Renal pelvis (tissue), 4 donors: Measurements from ENCODE around the gene GAS7. TPM values are rescaled to one million over a fixed set of nuclear protein-coding genes. Genes with fewer than 3 reads are reported as not detected.

Experiments used
- DNase-seq: peaks from one replicate; pipeline ENCODE4 v3.0.0-alpha.2; 2013
- polyA plus RNA-seq, 3 donors: library from polyadenylated mRNA; unstranded; fragments of 120-200 nt; gene quantifications; one replicate each; pipeline ENCODE4 v1.2.1, GENCODE V29; 2013; ENCODE audit not compliant: insufficient read length in 3 of 3

The GAS7 gene
- polyA plus RNA-seq, 3 donors, result 13.5 to 16.5 (median 15.6) TPM

DNA sequence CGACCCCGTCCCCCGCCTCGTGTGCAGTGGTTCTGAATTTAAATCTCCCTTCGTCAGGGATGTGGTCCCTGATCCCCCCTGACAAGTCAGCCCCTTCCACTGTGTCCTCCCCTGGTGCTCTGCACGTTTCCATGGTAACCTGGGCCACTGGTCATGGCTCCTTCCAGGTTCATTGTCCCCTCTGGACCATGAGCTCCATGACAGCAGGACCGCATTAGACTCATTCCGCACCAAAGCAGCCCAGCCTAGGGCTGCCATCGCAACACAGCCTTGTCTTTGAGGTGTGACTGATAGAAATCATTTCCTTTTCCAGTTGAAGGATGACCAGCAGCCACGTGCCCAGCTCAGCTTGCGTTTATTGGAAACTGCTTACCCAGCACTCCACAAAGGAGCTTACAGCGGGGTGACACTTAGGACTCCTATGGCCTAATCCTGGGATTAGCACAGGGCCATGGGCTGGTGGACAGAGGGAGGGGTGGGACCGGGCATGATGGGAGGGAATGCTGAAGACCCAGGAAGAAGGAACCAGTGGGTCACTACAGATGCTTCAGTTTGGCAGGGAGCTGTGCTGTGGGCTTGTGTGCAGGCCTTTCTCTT is 300.9 kb downstream of the GAS7 start:
- no peak for DNase-seq

DNA sequence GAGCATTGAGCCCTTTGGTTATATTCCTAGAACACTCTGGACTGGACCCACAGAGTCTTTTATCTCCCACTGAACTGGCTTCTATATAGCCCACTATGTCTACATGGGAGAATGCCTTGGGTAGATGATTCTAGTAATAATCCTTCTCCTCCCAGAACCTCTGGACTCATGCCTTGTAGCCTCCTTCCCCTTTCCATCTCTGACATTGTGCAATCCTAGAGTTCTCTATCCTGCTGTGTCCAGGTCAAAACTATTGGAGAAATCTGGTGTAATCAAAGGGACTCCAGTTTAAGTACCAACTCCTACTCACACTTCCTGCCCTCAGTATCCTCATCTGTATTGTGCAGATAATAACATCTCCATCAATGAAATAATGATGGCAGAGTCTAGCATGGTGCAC is 302.5 kb downstream of the GAS7 start:
- DNase-seq, result no peak

DNA sequence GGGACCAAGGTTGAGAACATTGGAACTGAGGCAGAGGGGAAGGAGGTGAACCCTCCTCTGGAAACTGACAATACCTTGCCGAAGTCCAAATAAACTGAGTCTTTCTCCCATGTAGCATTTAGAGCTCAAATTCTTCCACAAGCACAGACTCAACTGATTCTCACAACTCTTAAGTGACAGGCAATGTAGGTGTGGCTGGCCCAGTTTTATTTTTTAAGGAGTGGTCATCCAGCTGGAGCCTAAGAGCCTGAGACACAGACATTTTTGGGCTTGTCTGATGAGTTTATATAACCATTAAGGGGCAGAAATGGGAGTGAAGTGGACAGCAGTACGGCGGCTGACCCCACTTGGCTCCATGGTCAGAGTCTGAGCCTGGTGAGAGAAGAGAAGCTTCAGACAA is 304.2 kb downstream of the GAS7 start:
- no peak for DNase-seq

DNA sequence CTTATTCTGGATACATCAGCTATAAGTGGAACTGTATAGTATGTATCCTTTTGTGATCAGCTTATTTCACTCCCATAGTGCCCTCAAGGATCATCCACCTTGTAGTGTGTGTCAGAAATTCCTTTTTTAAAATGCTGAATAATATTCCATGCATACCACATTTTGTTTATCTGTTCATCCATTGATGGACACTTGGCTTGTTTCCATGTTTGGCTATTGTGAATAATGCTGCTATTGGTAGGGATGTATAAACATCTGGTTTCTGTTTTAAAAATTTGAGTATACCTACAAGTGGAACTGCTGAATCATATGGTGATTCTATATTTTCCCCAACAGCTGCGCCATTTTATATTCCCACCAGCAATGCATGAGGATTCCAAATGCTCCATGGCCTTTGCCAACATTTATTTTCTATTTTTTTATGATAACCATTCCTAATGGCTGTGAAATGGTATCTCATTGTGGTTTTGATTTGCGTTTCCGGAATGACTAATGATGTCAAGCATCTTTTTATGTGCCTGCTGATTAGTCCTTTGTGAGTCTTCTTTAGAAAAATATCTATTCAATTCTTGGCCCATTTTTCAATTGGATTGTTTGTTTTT is 304.9 kb downstream of the GAS7 start:
- DNase-seq, result no peak

DNA sequence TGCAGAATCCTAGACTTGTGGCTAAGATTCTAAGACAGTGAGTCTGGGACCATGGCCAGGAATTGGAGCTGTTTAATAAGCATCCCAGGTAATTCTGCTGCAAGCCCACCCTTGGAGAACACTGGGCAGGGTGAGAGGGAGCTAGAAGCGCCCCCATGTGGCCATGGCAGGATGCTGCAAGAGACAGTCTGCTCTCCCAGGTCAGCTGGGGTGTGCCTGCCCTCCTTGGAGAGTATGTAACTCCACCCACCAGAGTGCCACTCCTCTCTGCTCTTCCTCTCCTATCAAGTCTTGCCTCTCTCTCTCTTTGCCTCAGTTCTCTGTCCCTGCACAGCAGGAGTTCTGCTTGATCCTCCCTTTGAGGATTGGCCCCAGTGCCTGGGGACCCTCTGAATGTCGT is 308.3 kb downstream of the GAS7 start:
- no peak for DNase-seq

DNA sequence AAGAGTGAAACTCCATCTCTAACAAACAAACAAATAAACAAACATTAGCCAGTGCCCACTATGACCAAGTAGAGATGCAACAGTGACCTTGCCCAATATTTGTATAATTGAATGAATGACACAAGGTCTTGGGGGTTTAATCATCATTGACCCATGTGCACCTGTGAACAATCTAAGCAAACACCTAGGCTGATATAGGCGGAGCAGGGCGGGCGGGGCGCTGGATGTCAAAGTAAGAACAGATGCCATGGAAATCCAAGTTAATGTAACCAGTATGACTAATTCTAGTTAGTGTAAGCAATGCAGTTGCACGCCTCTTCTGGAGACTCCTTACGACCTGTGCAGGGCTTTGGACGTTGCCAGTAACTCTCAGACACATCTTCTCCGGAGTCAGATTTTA is 310.9 kb downstream of the GAS7 start:
- no peak for DNase-seq

DNA sequence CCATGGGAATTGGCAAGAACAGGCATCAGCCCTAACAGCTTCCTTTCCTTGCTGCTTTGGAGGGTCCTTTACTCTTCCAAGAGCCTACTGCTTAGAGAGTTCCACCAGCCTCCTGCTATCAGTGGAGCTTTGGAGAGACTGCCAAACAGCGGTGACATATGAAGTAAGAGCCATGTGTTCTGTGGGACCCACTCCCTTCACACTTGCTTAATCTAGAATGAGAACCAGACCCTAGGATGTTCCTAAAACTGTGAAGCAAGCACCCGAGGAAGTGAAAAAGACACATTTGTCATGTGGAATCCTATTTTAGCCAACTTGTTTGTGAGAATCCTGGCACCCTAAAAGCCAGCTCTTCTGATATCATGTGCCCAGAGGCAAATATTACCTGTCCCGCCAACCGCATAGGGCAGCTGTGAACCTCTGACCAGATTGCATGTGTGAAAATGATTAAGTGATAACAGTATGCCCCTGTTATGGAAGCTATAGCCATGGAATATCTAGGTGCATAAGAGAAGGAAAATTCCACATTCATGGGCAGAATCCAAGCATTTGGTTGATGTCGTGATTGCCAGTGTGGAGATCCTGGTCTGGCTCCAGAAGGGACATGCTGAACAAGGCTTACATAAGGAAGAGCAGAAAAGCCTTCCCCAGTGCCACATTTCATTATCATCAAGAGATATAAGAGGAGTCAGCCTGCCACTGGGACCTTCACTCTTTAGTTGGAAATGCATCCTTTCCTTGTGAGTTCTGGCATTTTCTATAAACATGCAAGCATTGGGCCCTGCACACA is 312.1 kb downstream of the GAS7 start:
- DNase-seq, result no peak

DNA sequence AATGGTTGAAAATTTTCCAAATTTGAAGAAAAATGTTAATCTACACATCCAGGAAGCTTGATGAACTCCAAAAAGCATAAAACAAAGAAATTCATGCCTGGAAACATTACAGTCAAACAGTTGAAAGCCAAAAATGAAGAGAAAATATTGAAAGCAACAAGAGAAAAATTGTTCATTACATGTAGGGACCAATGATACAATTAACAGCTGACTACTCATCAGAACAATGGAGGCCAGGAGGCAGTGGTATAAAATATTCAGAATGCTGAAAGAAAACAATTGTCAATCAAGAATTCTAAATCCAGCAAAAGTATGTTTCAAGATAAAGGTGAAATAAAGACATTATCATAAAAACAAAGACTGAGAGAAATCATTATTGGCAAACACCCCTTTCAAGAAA is 315.0 kb downstream of the GAS7 start:
- DNase-seq, result no peak

DNA sequence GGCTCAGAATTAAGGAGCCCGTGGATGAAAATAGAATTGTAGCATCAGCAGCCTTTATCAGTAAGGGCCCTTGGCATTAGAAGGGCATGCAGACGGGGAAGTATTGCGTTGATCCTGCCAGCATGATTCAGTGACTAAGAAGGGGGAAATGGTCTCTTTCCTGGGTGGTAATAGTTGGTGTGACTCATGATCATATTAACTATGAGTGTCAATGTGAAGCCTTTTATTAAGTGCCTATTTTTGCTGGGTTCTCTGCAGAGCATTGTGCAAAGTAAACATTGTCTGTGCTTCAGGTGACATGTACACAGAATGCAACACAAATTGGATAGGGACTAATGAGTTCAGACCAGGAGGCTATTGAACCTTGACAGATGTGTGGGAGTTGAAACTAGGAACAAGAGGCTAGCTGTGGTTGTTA is 317.8 kb downstream of the GAS7 start:
- no peak for DNase-seq

DNA sequence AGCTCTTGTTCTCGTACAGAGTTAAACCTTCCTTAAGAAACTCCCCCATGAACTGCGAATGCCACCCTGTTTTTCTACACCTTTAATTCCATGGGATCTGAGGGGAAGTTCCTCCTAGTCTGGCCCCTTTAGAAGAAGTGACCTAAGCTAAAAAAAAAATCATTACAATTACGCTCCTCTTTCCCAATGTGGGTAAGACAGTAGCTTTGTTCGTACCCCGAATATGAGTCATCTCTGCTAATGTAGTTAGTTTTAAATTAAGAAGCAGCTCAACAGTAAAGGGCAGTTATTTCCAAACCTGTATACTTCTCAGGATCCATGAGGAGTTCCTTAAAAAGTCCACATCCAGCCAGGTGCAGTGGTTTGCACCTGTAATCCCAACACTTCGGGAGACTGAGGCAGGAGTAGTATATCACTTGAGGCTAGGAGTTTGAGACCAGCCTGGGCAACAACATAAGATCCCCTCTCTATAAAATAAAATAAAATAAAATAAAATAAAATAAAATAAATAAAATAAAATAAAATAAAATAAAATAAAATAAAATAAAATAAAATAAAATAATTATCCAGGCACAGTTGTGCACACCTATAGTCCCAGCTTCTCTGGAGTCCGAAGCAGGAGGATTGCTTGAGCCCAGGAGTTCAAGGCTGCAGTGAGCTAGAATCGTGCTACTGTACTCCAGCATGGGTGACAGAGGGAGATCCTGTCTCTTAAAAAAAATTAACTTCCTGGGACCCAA is 319.4 kb downstream of the GAS7 start:
- no peak for DNase-seq

DNA sequence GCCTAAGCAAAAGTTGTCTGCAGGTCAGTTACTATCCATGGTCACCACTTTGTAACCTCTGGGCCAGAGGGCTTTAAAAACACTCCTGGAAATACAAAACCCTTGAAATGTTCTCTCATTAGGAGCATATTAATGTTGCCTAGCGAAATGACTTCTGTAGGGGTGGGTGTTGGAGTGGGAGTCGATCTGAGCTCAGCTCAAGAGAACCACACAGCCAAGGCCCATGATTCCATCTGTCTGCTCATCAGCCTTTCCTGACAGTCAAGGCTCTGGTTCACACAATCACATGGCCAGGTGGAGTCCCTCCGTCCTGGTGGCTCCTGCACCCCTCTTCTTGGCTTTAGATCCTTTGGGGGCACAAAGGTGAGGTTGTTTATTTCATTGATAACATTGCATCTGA is 320.1 kb downstream of the GAS7 start:
- DNase-seq, result no peak

DNA sequence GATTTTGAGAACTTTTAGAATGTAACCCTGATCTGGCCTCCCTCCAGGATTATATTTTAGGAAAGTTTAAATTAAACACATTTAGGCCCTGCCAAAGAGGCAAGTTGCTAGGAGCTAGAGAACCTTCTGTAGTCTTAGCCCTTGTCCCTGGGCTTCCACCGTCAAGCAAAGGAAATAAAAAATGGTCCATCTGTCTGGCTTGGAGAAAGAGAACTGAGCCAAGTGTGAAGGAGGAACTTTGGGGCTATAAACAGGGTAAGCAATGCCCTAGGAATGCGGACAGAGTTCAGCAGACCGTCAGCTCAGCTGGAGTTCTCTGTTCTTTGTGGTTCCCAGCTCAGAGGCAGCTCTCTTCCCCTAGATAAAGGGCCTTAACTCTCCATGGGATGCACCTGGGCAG is 323.0 kb downstream of the GAS7 start:
- no peak for DNase-seq

DNA sequence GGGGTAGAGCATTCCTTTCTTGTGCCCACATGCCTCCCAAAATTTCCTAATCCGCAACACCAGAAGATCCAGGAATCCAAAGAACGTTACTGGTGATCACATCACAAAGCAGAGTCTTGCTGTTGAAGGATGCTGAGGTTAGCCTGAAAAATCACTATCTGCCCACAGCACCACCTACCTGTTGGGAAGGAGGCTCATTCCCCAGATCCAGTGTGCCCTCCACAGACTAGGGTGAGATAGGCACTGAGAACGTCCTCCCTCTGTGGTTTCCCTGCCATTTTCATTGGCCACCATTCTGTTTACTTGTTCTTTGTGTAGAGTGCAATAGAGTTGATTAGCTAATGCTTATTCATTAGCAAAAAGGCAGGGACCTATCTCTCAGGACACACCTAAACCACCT is 323.7 kb downstream of the GAS7 start:
- DNase-seq, result no peak

DNA sequence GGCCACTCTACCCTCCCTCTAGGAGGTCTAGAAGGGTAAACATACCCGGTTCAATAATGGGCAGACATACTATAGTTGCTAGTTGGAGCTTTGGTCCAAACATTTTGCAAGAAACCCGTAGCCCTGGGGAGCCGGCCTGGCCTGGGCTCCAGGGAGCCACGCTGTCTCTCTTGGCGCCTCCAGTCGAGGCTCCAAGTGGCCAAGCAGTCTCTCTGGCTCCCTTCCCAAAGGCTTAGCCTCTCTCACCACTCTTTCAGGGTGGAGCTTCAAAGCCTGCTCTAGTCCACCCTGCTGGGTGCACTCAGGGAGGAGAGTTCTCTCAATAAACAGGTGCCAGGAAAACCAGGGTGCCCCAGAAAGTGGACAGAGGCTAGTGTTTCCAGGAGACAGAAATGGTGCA is 325.6 kb downstream of the GAS7 start:
- DNase-seq, result no peak

DNA sequence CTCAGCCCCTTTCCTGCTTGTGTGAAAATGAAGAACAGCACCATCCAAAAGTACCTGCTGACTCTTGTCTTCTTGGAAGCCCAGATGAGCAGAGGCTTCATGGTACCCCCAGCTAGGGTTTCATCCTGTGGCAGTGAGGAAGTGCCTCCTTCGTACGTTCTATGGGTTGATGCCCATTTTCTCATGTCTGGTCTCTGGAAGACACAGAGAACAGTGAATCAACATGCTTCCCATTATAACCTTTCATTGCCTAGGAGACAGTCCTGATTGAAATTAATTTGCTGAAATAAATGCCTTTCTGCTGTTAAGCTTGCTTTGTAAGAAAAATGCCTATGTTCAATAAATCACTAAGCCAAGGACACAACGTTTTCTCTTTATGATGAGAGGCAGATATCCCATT is 329.9 kb downstream of the GAS7 start:
- DNase-seq, result no peak

DNA sequence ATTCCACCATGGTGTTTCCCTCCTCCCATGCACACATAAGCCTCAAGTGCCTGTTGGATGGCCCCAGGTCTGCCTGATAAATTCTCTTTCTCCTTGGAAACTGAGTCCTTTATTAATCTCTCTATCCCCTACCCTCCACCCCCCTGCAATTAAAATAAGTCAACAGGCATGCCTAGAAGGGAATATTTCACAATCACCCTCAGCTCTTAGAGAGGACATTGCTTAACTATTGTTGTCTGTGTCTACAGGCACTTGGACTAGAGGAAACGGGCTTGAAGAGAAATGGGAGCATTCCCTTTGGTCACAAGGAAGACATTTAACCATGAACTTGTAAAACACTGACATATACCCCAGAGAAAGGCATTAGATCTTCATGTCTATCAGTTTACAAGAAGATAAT is 332.8 kb downstream of the GAS7 start:
- no peak for DNase-seq

DNA sequence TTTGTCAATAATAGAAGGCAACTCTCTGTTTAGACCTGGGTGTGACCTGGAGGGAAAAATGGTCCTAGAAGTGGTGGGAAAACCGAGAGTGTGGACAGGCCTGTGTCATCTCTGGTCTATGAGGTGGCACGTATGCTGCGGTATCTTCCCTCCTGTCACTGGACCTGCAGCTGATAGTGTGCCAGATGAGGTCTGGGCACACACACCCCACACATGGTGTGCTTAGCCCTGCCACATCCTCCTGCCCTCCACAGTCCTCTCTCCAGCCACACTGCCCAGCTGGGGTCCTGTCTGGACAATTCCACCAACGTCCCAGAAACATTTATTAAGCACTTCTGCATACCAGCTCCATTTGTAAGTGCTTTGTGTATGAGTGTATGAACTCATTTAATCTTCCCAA is 335.5 kb downstream of the GAS7 start:
- DNase-seq, result no peak

DNA sequence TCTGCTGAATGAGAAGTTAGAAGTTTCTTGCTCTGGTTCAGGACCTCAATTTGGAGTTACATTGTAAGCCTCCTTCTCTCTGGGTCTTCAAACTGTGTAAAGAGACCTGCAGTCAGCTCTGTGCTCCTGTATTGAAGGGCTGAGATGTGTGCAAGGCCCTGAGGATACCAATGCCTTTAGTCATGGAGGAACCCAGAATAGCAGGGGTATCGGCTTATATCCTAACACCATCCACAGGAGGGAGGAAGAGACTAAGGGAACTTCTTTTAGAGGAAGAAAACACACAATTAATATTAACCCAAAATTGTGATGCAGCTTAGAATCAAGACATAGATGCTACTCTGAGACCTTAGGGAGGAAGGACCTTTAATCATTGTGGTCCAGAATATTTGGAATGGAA is 336.2 kb downstream of the GAS7 start:
- no peak for DNase-seq

DNA sequence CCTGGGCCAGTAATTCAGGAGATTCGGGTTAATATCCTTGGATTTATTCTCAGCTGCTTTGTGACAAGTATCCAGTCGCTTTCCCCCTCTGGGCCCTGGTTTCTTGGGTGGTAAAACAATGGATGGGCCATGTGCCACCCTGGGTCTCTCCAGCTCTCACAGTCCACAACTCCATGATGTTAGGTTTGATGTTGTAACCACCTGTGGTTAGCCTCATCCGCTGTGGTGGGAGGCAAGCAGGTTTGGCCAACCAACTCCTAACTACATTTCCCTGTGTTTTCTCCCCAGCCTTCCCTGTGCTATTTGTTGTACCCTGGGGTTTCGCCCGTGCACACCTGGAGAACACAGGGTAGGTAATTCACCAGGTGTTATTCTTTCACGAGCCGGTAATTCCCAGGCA is 337.6 kb downstream of the GAS7 start:
- no peak for DNase-seq
